ENCODE results near the gene ADARB1.

Gene ADARB1

DNA sequence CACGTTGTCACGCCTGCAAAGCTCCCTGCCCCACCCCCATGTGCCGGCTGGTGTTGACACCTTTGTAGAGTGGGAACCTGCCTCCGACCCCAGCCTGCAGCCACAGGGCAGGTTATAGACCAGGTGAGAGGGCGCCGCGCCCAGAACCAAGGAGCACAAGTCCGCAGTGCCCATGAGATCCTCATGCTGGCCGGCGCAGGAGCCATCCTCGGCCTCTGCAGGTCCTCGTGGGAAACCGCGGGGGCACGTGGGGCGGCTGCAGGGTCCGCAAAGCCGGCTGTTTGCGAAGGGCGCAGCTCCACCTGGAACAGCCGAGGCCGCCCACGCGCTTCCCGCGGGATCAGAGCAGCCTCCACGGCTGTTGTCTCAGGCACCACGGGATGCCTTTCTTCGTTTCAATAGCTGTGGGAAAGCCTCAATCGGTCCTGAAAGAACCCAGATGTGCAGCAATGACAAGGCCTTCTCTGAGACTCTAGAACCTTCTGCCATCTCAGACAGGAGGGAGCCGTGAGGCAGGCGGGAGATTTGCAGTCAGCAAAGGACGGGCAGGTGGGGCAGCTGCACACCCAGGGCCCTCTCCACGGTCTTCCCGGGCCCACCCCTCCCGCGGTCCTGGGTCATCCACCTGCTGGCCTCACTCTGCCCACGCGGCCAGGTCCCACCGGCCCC lies 183.4 kb downstream of the ADARB1 start:
- TF ChIP-seq, protein P1, sequence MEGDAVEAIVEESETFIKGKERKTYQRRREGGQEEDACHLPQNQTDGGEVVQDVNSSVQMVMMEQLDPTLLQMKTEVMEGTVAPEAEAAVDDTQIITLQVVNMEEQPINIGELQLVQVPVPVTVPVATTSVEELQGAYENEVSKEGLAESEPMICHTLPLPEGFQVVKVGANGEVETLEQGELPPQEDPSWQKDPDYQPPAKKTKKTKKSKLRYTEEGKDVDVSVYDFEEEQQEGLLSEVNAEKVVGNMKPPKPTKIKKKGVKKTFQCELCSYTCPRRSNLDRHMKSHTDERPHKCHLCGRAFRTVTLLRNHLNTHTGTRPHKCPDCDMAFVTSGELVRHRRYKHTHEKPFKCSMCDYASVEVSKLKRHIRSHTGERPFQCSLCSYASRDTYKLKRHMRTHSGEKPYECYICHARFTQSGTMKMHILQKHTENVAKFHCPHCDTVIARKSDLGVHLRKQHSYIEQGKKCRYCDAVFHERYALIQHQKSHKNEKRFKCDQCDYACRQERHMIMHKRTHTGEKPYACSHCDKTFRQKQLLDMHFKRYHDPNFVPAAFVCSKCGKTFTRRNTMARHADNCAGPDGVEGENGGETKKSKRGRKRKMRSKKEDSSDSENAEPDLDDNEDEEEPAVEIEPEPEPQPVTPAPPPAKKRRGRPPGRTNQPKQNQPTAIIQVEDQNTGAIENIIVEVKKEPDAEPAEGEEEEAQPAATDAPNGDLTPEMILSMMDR (conservative IDR thresholded peaks at IDR 0.05; ENCODE audit: low read depth, low read length): no peak
- H3K4me3 ChIP-seq (ENCODE audit: low read length): no peak overlapping the region
- no peak for DNase-seq (ENCODE audit: low read depth)

DNA sequence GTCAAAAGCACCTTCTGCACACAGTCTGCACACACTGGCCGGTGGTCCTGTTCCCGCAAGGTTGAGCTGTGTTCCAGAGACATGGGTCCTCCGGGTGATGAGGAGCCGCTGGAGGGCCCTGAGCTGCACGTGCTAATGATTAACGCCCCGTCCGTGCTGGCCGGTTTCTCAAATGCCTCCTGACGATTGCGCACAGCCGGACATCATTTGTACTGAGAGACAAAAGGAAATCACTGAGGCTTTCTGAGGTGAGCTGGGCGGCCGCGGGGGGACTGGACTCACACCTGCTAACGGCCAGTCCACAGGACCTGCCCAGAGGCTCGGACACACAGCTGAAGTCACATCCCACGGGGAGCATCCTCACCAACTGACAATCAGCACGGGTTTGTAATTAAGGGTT lies 184.1 kb downstream of the ADARB1 start:
- no peak overlapping the region for H3K4me3 ChIP-seq (ENCODE audit: low read length)
- no peak for DNase-seq (ENCODE audit: low read depth)
- TF ChIP-seq, protein P1 (conservative IDR thresholded peaks at IDR 0.05; ENCODE audit: low read depth, low read length): no peak

DNA sequence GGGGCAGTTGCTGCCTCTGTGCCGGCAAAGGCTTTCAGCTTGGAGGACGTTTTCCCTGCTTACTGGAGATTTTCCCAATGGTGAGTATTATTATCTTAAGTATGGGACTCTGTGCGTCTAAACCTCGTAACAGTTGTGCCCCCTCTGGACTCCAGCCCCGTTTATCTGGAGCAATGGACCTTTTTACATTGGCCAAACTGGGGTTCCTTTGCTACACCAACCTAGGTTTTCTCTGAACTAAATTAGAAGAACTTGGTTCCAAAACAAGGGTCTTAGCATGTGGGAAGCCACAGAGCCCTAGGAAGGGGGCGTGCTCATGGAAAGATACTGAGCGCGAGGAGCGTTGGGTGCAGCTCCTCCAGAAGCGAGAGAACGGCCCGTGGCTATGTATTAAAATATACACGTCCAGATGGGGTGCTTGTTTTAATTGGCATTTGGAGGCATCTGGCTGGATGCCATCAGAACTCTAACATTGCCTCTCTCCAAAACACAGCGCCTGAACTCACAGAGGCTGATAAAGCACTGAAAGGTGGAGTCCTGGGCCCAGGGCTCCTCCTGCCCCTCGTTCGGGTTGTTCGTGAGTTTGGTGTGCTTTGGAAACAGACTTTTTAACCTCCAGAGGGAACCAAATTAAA lies 184.9 kb downstream of the ADARB1 start:
- TF ChIP-seq, protein P1 (conservative IDR thresholded peaks at IDR 0.05; ENCODE audit: low read depth, low read length): no peak

DNA sequence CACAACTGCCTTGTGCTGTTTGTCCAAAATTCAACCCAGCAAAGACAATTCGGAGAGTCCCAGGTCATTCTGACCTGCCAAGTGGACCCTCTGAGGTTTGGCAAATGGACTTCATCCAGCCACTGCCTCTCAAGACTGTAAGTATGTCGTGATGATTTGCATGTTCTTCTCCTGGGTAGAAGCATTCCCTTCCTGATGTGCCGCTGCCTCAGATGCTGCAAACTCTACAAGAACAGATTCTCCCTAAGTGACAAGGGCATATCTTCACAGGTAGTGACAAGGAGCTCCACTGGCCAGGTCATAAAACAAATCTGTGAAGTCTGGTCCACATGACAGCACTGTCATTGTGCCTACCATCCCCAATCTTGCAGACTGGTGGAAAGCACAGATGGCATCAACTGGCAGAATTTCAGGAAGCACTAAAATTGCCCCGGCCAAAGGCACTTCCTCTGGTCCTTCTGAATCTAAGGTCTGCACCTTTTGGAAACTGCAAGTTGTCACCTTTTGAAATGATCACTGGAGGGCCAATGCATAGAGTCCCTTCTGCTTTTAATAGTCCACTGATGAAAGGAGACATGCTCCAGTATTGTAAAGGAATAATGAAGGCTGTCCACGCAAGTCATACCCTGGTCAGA lies 185.9 kb downstream of the ADARB1 start:
- TF ChIP-seq, protein P1 (conservative IDR thresholded peaks at IDR 0.05; ENCODE audit: low read depth, low read length): no peak
- H3K4me3 ChIP-seq (ENCODE audit: low read length): no peak overlapping the region
- no peak for DNase-seq (ENCODE audit: low read depth)

More for the DNA sequence above, 184.9 kb downstream of the ADARB1 start:
- DNase-seq (ENCODE audit: low read depth): no peak
- no peak overlapping the region for H3K4me3 ChIP-seq (ENCODE audit: low read length)

DNA sequence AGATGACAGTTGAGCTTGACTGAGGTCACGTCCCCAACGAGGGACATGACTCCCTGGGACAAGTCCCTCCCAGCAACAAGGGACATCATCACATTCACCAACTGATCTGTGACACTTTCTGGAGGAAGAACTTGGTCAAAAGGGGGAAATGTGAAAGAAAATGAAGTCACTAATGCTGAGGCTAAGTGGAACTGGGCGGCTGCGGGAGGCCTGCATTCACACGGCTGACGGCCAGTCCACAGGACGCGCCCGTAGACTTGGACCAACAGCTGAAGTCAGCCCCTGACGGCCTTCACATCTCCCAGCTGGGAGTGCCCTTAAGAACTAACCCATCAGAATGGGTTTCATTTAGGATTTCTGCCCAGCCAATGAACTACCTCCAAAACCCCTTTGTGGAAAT lies 186.7 kb downstream of the ADARB1 start:
- TF ChIP-seq, protein P1 (conservative IDR thresholded peaks at IDR 0.05; ENCODE audit: low read depth, low read length): no peak
- DNase-seq (ENCODE audit: low read depth): no peak
- H3K4me3 ChIP-seq (ENCODE audit: low read length): no peak overlapping the region

DNA sequence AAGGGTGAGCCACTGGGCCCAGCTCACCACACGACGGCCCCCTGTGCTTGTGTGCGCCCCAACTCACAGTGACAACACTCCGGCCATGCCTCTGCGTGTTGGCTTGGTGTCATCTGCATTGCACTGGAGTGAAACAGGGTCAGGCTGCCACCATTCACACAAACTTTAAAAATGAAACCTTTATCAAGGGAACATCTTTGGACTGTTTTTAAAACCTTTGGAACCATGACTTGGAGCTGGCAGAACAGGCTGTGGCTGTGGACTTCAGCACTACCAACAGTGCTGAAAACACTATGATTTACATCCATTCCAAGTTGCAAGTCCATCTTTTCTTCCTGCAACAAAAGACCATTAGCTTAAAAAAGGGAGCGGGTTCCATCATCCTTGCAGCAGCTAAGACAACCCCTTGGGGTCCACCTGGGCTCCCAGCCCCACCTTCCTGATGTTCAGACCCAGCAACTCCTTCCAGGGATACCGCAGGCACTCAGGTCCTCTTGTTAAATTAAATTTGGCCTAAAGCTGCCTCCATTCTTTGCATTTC lies 187.7 kb downstream of the ADARB1 start:
- DNase-seq (ENCODE audit: low read depth): no peak
- H3K4me3 ChIP-seq (ENCODE audit: low read length): no peak overlapping the region
- TF ChIP-seq, protein P1 (conservative IDR thresholded peaks at IDR 0.05; ENCODE audit: low read depth, low read length): no peak
